SK-N-DZ (cell line): ENCODE data around the gene HS3ST5.

Source experiments
- small RNA-seq, 2 experiments: library from RNA; depleted of rRNA; stranded (forward); fragments of <200 nt; gene quantifications; one replicate each; pipeline ENCODE3, GENCODE V24; 2014

The HS3ST5 gene

Small RNA genes within 50 kb of the gene (small RNA-seq; reads per million reads assigned to genes)
- gene RNA5SP213, result 0.08 to 2.7 reads per million in 2 experiments
